ENCODE results near the gene FADD. TPM values are rescaled to one million over a fixed set of nuclear protein-coding genes. Genes with fewer than 3 reads are reported as not detected.

Gene FADD
- total RNA-seq, 6 donors from 2014 or later: 13.6 to 30.1 (median 23.0) TPM

DNA sequence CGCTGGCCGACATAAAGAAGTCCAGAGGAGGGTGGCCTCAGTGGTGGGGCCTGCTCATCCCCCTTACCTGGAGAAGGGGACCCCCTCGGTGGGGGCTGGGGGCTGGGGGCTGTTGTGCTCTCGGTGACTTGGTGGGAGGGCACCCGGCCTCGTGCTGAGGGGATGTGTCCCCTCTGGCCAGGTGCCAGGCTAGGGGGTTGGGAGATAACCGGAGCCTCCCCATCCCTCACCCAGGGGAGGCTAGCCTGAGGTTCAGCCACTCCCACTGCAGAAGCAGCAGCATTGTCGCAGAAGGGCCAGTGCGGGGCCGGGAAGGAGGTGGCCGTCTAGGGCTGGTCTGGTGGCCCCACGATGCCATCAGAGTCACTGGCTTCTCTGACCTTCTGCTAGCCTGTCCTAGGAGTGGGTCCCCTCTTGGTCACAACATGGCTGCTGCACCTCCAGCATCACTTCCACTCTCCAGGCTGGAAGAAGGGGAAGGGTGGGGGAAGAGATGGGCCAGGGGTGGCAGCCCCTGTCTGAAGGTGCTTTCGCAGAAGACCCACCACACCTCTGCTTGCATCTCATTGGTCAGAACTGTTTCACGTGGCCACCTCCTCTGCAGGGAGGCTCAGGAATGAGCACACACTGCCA is 44.2 kb upstream of the FADD start:
- Histone ChIP-seq H3K4me1 (no peaks in the 10 kb centered on the region), H3K27me3 (no peaks in the 10 kb centered on the region), H3K27ac (no peak overlapping the region), H3K36me3 (no peaks in the 10 kb centered on the region), H3K9me3 (no peaks in the 10 kb centered on the region), H3K4me3 (no peak overlapping the region)
- DNase-seq (no peak), ATAC-seq (ENCODE audit: low FRiP score in 2 of 2) (no peak)
- WGBS, 2 donors: 78 to 85% methylated on average over 5 to 14 of the region's 14 CpGs
- TF ChIP-seq EP300 (IDR thresholded peaks at IDR 0.05) (no peak), POLR2A (IDR thresholded peaks at IDR 0.05) (no peak), POLR2AphosphoS5 (IDR thresholded peaks at IDR 0.05) (no peak)
- TF ChIP-seq, protein P1, sequence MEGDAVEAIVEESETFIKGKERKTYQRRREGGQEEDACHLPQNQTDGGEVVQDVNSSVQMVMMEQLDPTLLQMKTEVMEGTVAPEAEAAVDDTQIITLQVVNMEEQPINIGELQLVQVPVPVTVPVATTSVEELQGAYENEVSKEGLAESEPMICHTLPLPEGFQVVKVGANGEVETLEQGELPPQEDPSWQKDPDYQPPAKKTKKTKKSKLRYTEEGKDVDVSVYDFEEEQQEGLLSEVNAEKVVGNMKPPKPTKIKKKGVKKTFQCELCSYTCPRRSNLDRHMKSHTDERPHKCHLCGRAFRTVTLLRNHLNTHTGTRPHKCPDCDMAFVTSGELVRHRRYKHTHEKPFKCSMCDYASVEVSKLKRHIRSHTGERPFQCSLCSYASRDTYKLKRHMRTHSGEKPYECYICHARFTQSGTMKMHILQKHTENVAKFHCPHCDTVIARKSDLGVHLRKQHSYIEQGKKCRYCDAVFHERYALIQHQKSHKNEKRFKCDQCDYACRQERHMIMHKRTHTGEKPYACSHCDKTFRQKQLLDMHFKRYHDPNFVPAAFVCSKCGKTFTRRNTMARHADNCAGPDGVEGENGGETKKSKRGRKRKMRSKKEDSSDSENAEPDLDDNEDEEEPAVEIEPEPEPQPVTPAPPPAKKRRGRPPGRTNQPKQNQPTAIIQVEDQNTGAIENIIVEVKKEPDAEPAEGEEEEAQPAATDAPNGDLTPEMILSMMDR (IDR thresholded peaks at IDR 0.05): no peak

DNA sequence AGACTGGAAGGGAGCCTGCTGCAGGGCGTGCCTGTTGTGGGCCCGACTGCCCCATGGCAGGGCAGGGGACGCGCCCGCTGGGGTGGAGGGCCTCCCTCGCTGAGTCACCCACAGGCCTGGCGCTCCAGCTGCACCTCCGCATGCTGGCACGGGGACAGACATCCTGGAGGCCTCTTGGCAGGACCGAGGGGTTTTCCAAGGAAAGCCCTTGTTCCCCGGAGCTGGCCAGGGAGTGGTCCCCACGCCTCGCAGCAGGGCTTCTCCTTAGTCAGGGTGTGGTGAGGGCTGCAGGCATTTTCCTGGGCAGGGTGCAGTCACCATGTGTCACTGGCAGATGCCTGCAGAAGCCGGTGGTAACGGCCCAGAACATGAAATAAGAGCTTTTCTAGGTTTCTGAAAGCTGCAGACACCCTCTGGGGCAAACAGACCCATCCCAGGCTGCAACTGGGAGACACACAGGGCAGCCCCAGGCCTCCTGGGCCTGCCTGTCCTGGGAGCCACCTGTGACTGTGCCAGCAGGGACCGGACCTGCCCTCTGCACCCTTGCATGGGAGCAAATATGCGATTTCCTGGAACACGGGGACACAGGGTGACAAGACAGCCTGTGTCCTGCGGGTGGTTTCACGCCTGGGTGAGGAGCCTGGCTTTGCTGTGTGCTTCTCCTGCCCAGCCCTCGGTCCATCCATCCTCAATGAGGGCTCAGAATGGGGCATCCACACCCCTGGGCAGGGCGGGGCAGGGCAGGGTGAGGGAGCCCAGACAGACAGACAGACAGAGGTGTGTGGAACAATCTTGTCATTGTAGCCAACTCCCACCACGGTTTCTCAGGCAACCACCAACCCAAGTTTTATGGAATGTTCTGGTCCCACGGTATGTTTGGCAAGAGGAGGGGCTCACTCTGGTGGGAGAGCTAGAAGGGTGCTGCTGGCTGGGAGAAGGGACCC is 43.2 kb upstream of the FADD start:
- ATAC-seq (ENCODE audit: low FRiP score in 2 of 2) (peak in 1 of 2 donors; percentile 33), DNase-seq (peak in 1 of 2 donors; percentile 78)
- 70 to 76% methylated on average over 6 to 24 of the region's 24 CpGs for WGBS, 2 donors
- no peak overlapping the region for H3K4me3 ChIP-seq
- no peak overlapping the region for H3K27ac ChIP-seq
- H3K4me1 ChIP-seq: no peaks in the 10 kb centered on the region
- H3K9me3 ChIP-seq: no peaks in the 10 kb centered on the region
- no peaks in the 10 kb centered on the region for H3K27me3 ChIP-seq
- H3K36me3 ChIP-seq: no peaks in the 10 kb centered on the region
- TF ChIP-seq, protein P1 (IDR thresholded peaks at IDR 0.05): no peak
- TF ChIP-seq POLR2AphosphoS5 (IDR thresholded peaks at IDR 0.05) (no peak), POLR2A (IDR thresholded peaks at IDR 0.05) (no peak), EP300 (IDR thresholded peaks at IDR 0.05) (no peak)

DNA sequence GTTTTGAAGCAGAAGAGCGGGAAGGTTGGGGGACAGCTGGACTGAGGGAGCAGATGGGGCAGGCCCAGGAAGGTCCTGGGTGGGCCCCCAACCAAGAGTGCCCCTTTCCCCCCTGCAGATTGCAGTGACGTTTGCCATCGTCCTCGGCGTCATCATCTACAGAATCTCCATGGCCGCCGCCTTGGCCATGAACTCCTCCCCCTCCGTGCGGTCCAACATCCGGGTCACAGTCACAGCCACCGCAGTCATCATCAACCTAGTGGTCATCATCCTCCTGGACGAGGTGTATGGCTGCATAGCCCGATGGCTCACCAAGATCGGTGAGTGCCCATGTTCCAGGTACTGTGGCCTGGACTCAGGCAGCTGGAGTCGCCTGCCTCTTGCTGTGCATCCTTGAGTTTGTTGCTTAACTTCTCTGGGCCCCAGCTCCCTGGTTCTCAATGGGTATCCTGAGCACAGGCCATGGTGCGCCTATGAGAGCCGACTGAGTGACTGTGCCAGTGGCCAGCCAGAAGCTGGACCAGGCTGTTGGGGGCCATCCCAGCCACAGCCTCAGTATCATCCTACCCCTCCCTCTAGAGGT is 42.0 kb upstream of the FADD start:
- ATAC-seq (ENCODE audit: low FRiP score in 2 of 2): no peak
- DNase-seq: no peak
- Histone ChIP-seq H3K9me3 (no peaks in the 10 kb centered on the region), H3K27ac (no peak overlapping the region), H3K4me1 (no peaks in the 10 kb centered on the region), H3K4me3 (no peak overlapping the region), H3K36me3 (no peaks in the 10 kb centered on the region), H3K27me3 (no peaks in the 10 kb centered on the region)
- 87 to 97% methylated on average over 6 to 17 of the region's 17 CpGs for WGBS, 2 donors
- TF ChIP-seq EP300 (IDR thresholded peaks at IDR 0.05): no peak
- no peak for TF ChIP-seq POLR2A (IDR thresholded peaks at IDR 0.05)
- no peak for TF ChIP-seq POLR2AphosphoS5 (IDR thresholded peaks at IDR 0.05)

DNA sequence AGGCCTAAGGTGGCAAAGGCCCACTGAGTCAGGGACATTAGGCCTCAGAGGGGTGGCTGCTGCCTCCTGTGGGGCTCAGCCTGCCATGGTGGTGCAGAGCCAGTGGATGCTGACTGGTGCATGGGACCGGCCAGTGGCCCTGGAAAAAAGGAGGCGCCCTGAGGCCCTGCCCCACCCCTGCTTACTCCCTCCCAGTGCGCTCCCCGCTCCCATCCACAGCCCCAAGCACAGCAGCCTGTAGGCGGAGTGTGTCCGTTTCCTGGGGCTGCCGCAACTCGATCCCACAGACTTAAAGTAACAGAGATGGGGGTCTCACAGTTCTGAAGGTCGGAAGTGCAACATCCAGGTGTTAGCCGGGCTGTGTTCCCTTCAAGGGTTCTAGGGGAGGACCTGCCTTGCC is 38.4 kb upstream of the FADD start:
- ATAC-seq (ENCODE audit: low FRiP score in 2 of 2) (no peak), DNase-seq (no peak)
- no peaks in the 10 kb centered on the region for H3K36me3 ChIP-seq
- no peak overlapping the region for H3K4me3 ChIP-seq
- TF ChIP-seq, protein P1 (IDR thresholded peaks at IDR 0.05): no peak
- TF ChIP-seq EP300 (IDR thresholded peaks at IDR 0.05): no peak
- no peak for TF ChIP-seq POLR2A (IDR thresholded peaks at IDR 0.05)
- TF ChIP-seq POLR2AphosphoS5 (IDR thresholded peaks at IDR 0.05): no peak
- no peaks in the 10 kb centered on the region for H3K9me3 ChIP-seq
- H3K4me1 ChIP-seq: no peaks in the 10 kb centered on the region
- H3K27ac ChIP-seq: no peak overlapping the region
- WGBS, 2 donors: 70 to 81% methylated on average over 10 of the region's 10 CpGs
- H3K27me3 ChIP-seq: no peaks in the 10 kb centered on the region

DNA sequence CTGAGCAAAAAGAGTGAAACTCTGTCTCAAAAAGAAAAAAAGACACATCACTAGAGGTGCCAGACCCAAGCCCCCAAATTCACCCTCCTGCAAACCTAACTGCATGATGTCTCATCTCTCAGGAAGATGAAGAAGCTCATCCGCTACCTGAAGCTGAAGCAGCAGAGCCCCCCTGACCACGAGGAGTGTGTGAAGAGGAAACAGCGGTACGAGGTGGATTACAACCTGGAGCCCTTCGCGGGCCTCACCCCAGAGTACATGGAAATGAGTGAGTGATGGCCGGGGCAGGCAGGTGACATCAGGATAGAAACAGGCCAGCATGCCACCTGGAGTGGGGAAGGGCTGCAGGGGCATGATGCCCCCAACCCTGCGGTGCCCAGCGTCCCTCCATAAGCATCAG is 36.0 kb upstream of the FADD start:
- Histone ChIP-seq H3K27ac (no peak overlapping the region), H3K27me3 (no peaks in the 10 kb centered on the region), H3K4me1 (no peaks in the 10 kb centered on the region), H3K9me3 (no peaks in the 10 kb centered on the region), H3K4me3 (no peak overlapping the region), H3K36me3 (no peaks in the 10 kb centered on the region)
- DNase-seq (no peak), ATAC-seq (ENCODE audit: low FRiP score in 2 of 2) (no peak)
- no peak for TF ChIP-seq POLR2A (IDR thresholded peaks at IDR 0.05)
- TF ChIP-seq POLR2AphosphoS5 (IDR thresholded peaks at IDR 0.05): no peak
- TF ChIP-seq EP300 (IDR thresholded peaks at IDR 0.05): no peak
- WGBS, 2 donors: 74 to 83% methylated on average over 8 to 9 of the region's 9 CpGs
